Measurements from ENCODE around the gene TBCC. TPM values are rescaled to one million over a fixed set of nuclear protein-coding genes. Genes with fewer than 3 reads are reported as not detected.

Gene TBCC
- total and polyA plus RNA-seq, 10 of the 15 experiments (the other 5 are each of a cell fraction or from before 2014, with no cell fraction given) = 2.5 to 41.9 (median 20.3) TPM

DNA sequence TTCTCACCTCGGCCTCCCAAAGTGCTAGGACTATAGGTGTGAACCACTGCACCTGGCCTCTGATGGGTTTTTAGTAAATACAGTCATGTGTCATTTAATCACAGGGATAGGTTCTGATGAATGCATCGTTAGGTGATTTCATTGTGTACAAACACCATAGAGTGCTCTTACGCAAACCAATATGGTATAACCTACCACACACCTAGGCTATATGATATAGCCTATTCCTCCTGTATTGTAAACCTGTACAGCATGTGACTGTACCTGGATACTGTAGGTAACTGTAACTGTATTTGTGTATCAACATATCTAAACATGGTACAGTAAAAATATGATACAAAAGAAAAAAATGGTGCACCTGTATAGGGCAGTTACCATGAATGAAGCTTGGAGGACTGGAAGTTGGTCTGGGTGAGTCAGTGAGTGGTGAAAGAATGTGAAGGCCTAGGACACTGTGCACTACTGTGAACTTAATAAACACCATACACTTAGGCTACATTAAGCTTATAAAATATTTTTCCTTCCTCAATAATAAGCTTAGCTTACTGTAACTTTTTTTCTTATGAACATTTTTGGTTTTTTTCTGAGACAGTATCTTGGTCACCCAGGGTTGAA lies 45.9 kb upstream of the TBCC start:
- peaks cover 51% of the 10 kb centered on the region for H3K79me2 ChIP-seq (ENCODE audit: control insufficient read depth, insufficient read depth, low read length)
- TF ChIP-seq RFX5 (IDR thresholded peaks at IDR 0.05; ENCODE audit: low read depth, low read length) (no peak), CBX3 (IDR thresholded peaks at IDR 0.05; ENCODE audit: borderline replicate concordance, low read depth) (no peak), POU2F2 (IDR thresholded peaks at IDR 0.05; ENCODE audit: borderline replicate concordance, low read depth, low read length) (no peak), POLR2AphosphoS2 (IDR thresholded peaks at IDR 0.05; ENCODE audit: low read depth, low read length) (no peak), BCL11A (IDR thresholded peaks at IDR 0.05; ENCODE audit: low read depth, low read length) (no peak), FOS (IDR thresholded peaks at IDR 0.05; ENCODE audit: borderline replicate concordance, extremely low read depth, insufficient read length) (no peak), PML (IDR thresholded peaks at IDR 0.05; ENCODE audit: low read length) (no peak), CBFB (IDR thresholded peaks at IDR 0.05; ENCODE audit: low read depth) (no peak)
- TF ChIP-seq, protein P1, sequence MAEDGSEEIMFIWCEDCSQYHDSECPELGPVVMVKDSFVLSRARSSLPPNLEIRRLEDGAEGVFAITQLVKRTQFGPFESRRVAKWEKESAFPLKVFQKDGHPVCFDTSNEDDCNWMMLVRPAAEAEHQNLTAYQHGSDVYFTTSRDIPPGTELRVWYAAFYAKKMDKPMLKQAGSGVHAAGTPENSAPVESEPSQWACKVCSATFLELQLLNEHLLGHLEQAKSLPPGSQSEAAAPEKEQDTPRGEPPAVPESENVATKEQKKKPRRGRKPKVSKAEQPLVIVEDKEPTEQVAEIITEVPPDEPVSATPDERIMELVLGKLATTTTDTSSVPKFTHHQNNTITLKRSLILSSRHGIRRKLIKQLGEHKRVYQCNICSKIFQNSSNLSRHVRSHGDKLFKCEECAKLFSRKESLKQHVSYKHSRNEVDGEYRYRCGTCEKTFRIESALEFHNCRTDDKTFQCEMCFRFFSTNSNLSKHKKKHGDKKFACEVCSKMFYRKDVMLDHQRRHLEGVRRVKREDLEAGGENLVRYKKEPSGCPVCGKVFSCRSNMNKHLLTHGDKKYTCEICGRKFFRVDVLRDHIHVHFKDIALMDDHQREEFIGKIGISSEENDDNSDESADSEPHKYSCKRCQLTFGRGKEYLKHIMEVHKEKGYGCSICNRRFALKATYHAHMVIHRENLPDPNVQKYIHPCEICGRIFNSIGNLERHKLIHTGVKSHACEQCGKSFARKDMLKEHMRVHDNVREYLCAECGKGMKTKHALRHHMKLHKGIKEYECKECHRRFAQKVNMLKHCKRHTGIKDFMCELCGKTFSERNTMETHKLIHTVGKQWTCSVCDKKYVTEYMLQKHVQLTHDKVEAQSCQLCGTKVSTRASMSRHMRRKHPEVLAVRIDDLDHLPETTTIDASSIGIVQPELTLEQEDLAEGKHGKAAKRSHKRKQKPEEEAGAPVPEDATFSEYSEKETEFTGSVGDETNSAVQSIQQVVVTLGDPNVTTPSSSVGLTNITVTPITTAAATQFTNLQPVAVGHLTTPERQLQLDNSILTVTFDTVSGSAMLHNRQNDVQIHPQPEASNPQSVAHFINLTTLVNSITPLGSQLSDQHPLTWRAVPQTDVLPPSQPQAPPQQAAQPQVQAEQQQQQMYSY (CRISPR knock-in tag; IDR thresholded peaks at IDR 0.05) = no peak
- TF ChIP-seq, protein P2, sequence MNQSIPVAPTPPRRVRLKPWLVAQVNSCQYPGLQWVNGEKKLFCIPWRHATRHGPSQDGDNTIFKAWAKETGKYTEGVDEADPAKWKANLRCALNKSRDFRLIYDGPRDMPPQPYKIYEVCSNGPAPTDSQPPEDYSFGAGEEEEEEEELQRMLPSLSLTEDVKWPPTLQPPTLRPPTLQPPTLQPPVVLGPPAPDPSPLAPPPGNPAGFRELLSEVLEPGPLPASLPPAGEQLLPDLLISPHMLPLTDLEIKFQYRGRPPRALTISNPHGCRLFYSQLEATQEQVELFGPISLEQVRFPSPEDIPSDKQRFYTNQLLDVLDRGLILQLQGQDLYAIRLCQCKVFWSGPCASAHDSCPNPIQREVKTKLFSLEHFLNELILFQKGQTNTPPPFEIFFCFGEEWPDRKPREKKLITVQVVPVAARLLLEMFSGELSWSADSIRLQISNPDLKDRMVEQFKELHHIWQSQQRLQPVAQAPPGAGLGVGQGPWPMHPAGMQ (IDR thresholded peaks at IDR 0.05; ENCODE audit: borderline replicate concordance) = no peak
- TF ChIP-seq, protein P3, sequence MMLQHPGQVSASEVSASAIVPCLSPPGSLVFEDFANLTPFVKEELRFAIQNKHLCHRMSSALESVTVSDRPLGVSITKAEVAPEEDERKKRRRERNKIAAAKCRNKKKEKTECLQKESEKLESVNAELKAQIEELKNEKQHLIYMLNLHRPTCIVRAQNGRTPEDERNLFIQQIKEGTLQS (IDR thresholded peaks at IDR 0.05; ENCODE audit: borderline replicate concordance, extremely low read depth, low read depth, low read length) = no peak
- TF ChIP-seq, protein P4, sequence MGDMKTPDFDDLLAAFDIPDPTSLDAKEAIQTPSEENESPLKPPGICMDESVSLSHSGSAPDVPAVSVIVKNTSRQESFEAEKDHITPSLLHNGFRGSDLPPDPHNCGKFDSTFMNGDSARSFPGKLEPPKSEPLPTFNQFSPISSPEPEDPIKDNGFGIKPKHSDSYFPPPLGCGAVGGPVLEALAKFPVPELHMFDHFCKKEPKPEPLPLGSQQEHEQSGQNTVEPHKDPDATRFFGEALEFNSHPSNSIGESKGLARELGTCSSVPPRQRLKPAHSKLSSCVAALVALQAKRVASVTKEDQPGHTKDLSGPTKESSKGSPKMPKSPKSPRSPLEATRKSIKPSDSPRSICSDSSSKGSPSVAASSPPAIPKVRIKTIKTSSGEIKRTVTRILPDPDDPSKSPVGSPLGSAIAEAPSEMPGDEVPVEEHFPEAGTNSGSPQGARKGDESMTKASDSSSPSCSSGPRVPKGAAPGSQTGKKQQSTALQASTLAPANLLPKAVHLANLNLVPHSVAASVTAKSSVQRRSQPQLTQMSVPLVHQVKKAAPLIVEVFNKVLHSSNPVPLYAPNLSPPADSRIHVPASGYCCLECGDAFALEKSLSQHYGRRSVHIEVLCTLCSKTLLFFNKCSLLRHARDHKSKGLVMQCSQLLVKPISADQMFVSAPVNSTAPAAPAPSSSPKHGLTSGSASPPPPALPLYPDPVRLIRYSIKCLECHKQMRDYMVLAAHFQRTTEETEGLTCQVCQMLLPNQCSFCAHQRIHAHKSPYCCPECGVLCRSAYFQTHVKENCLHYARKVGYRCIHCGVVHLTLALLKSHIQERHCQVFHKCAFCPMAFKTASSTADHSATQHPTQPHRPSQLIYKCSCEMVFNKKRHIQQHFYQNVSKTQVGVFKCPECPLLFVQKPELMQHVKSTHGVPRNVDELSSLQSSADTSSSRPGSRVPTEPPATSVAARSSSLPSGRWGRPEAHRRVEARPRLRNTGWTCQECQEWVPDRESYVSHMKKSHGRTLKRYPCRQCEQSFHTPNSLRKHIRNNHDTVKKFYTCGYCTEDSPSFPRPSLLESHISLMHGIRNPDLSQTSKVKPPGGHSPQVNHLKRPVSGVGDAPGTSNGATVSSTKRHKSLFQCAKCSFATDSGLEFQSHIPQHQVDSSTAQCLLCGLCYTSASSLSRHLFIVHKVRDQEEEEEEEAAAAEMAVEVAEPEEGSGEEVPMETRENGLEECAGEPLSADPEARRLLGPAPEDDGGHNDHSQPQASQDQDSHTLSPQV (IDR thresholded peaks at IDR 0.05) = no peak

More for the DNA sequence above, 45.9 kb upstream of the TBCC start:
- DNase-seq (ENCODE audit: low read depth, low spot score) (no peak), FAIRE-seq (no peak), ATAC-seq (no peak)
- Histone ChIP-seq H4K20me1 (ENCODE audit: control insufficient read depth, insufficient read depth) (no peaks in the 10 kb centered on the region), H3K4me2 (ENCODE audit: control insufficient read depth, insufficient read depth) (no peak overlapping the region), H3K36me3 (ENCODE audit: control insufficient read depth in 2 of 2, insufficient read depth in 2 of 2, low read length in 1 of 2) (peaks cover 0 to 5% of the 10 kb centered on the region in 2 experiments; a peak in 2 of 4 replicates), H3K27me3 (replicated peaks in 1 of 2; ENCODE audit: control insufficient read depth in 2 of 2, insufficient read depth in 2 of 2, low read length in 1 of 2) (no peaks in the 10 kb centered on the region), H2AFZ (ENCODE audit: control insufficient read depth, low read depth, low read length) (no peak overlapping the region), H3K4me3 (no peak overlapping the region), H3K9me3 (replicated peaks; ENCODE audit: control insufficient read depth, insufficient read depth, low read length) (no peaks in the 10 kb centered on the region), H3K4me1 (ENCODE audit: control insufficient read depth, insufficient read depth, low read length) (peaks cover 24% of the 10 kb centered on the region), H3K27ac (ENCODE audit: control insufficient read depth, insufficient read depth) (no peak overlapping the region), H3K9ac (ENCODE audit: control insufficient read depth, insufficient read depth, low read length) (no peak overlapping the region)
- WGBS (ENCODE audit: insufficient coverage, insufficient replicate concordance, low lambda C conversion rate, missing lambda C conversion rate) = 96% methylated on average over 3 of the region's 3 CpGs
- in situ Hi-C loops (cut with MboI) = no loop called here
- no TSS peak for BruUV-seq (replicated peaks)
- SMC1A ChIA-PET (ENCODE audit: uncharacterized antibody, unreplicated experiment) = interaction anchor here (0.6 to 1.4 kb wide), 6 partner anchors 16 to 130 kb away, joined by 3 to 4 read pairs (median 3); partner anchors contain the start of gene TBCC
- POLR2A ChIA-PET = interaction anchor here (0.9 kb wide), 1 partner anchor 9 kb away, joined by 6 read pairs; no protein-coding TSS in a partner anchor
- RAD21 ChIA-PET (ENCODE audit: unreplicated experiment) = interaction anchor here (0.5 to 1.2 kb wide), 3 partner anchors 16 to 130 kb away, joined by 3 to 5 read pairs (median 3); no protein-coding TSS in a partner anchor
- intact Hi-C loops (cut with micrococcal nuclease; ENCODE audit: unreplicated experiment) = no loop called here
- CTCF ChIA-PET = interaction anchor here (0.7 to 1.7 kb wide), 2 partner anchors 8 to 66 kb away, joined by 3 to 9 read pairs; no protein-coding TSS in a partner anchor
